Measurements from ENCODE around the gene TBC1D25.
A peak's percentile ranks its signal among the peaks of the same experiment; 100 is the strongest.

Gene TBC1D25

DNA sequence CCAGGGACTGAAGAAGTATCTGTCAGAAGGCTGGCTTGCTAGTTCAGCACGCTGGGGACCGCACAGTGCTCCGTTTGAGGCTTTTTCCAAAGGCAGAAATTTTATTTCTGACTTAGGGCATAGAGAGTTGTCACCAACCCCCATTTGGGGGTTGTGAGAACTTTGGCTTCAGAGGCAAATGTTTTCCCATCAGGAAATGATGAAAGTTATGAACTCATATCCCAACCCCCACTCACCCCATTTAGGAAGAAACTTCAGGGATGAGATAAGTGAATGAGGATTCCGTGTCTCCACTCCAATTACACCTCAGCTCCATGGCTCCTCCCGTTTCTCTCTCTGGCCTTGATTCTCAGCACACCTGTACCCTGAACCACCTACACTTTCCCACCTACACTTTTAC, 53.5 kb downstream of the TBC1D25 start:
- no peak overlapping the region for H3K4me3 ChIP-seq
- H3K27ac ChIP-seq: peak overlapping the region in 1 of 21 experiments; percentile 64

DNA sequence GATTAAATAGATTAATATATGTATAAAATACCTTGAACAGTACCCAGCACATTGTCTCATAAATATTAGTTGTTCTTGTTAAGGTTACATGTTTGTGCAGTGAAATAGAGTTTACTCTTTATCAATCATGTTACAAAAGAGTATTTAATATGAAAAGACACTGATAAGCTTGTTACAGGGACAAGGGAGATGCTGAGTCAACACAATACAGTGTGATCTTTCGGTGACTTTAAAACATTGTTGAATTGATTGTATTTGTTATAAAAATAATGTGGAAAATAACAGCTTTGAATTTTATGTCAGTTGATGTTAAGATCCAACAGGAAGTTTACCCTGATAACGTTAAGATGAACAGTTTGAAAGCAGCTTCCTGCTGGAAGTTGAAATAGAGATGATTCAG, 56.4 kb downstream of the TBC1D25 start:
- no peak overlapping the region for H3K4me3 ChIP-seq
- no peak overlapping the region for H3K27ac ChIP-seq

GRCh38 chrX:48597353-48598264, 58.1 kb downstream of the TBC1D25 start, which contains the start of gene WDR13:
WDR13 (plus strand) TSS chrX:48597492; CDS start chrX:48597997, 505 bp downstream.
- peak within 1 kb of the TSS; percentile 38 to 65 (median 54) for H3K4me3 ChIP-seq
- peak within 1 kb of the TSS; percentile 82 to 98 (median 94) for H3K27ac ChIP-seq

DNA sequence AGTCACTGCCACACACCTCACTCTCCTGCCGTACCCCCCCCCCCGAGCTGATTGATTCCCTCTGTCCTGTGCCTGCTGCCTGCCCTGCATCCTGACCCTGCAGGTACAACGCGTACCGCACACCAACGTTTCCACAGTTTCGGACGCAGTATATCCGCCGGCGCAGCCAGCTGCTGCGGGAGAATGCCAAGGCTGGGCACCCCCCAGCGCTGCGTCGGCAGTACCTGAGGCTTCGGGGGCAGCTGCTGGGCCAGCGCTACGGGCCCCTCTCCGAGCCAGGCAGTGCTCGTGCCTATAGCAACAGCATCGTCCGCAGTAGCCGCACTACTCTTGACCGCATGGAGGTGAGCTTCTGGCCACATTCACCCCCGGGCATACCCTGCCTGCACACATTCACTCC, 59.1 kb downstream of the TBC1D25 start:
- Histone ChIP-seq H3K27ac (peak overlapping the region in 9 of 21 experiments; percentile 10 to 98 (median 95)), H3K4me3 (peak overlapping the region; percentile 38 to 65 (median 54))

- Histone ChIP-seq H3K27ac (no peak overlapping the region), H3K4me3 (no peak overlapping the region)
Measured at GRCh38 chrX:48599341-48599740, 59.8 kb downstream of the TBC1D25 start.

DNA sequence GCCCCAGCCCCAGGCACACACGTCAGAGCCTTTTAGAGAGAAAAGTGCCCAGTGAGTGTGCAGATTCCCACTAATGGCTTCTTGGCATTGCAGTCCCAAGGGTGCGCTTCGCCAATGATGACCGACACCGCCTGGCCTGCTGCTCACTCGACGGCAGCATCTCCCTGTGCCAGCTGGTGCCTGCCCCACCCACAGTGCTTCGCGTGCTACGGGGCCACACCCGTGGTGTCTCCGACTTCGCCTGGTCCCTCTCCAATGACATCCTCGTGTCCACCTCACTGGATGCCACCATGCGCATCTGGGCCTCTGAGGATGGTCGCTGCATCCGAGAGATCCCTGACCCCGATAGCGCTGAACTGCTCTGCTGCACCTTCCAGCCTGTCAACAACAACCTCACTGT, 60.7 kb downstream of the TBC1D25 start:
- Histone ChIP-seq H3K4me3 (no peak overlapping the region), H3K27ac (no peak overlapping the region)

GRCh38 chrX:48601741-48602394, 62.4 kb downstream of the TBC1D25 start:
- Histone ChIP-seq H3K4me3 (no peak overlapping the region), H3K27ac (no peak overlapping the region)

GRCh38 chrX:48604701-48605100, 65.2 kb downstream of the TBC1D25 start:
- Histone ChIP-seq H3K4me3 (no peak overlapping the region), H3K27ac (no peak overlapping the region)

DNA sequence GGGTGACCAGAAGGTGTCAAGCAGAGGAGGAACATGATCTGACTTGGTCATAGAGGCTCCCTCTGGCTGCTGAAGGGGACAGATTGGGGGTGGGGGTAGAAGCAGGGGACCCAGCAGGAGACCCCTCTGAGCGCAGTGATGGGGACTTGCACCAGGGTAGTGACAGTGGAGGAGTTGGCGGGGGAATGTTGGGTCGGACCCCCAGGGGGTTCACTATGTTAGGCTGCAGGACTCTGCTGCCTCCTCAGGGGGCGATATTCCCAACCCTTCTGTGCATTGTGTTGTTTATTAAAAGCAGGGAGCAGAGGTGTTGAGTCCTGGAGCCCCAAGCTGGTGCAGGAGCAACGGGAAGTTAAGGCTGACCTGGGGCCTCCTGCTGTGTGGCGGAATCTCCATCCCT, 66.6 kb downstream of the TBC1D25 start:
- no peak overlapping the region for H3K4me3 ChIP-seq
- H3K27ac ChIP-seq: no peak overlapping the region

DNA sequence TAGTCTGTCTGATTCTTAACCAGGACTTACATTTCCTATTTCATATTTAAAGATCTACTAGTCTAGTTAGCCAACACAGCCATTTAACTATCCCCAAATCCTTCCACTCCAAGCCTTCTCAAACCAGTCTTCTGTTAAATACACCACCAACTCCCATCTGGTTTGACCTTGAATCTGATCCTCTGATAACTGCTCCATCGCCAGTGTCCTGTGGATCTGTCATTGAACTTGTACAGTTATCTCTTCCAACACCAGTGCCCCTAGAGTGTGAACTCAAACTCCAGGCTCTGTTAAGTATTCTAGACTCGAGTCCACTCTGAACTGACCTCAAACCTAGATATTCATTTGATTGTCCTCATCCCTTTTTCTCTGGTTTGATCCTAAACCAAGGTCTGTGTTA, 72.2 kb downstream of the TBC1D25 start:
- Histone ChIP-seq H3K4me3 (no peak overlapping the region), H3K27ac (no peak overlapping the region)

All from skin epidermis (tissue), 12 donors.